BE2C (cell line): ENCODE data around the gene EEF1E1. TPM values are rescaled to one million over a fixed set of nuclear protein-coding genes. Genes with fewer than 3 reads are reported as not detected.

ENCODE experiments used
- DNase-seq: peaks from one replicate; pipeline ENCODE4 v3.0.0-alpha.2; 2020
- H3K27me3 ChIP-seq: fragments of 250-450 bp; sonication (Bioruptor Pico); 2 replicates; pipeline ENCODE4 v1.5.1; 2020; ENCODE audit warnings: mild to moderate bottlenecking
- H3K36me3 ChIP-seq: fragments of 250-450 bp; sonication (Bioruptor Pico); 2 replicates; pipeline ENCODE4 v1.5.1; 2020; ENCODE audit warnings: mild to moderate bottlenecking
- H3K4me1 ChIP-seq: fragments of 250-450 bp; sonication (Bioruptor Pico); 2 replicates; pipeline ENCODE4 v1.5.1; 2020
- H3K4me3 ChIP-seq: 2 replicates; pipeline ENCODE4 v1.5.1; 2011; ENCODE audit warnings: low read depth, low read length
- H3K9me3 ChIP-seq: fragments of 250-450 bp; sonication (Bioruptor Pico); 2 replicates; pipeline ENCODE4 v1.5.1; 2020
- polyA plus RNA-seq: library from polyadenylated mRNA; unstranded; fragments of >200 nt; gene quantifications from one replicate; pipeline ENCODE4 v1.2.1, GENCODE V29; 2012; ENCODE audit warnings: low read depth, missing spikeins; ENCODE audit not compliant: insufficient read length, insufficient read depth
- TF ChIP-seq, protein P1 (sequence below): IDR thresholded peaks from 2 replicates; pipeline ENCODE4 v1.5.1; 2012; ENCODE audit warnings: mild to moderate bottlenecking, low read depth, low read length

The EEF1E1 gene
- 54.0 TPM for polyA plus RNA-seq

DNA sequence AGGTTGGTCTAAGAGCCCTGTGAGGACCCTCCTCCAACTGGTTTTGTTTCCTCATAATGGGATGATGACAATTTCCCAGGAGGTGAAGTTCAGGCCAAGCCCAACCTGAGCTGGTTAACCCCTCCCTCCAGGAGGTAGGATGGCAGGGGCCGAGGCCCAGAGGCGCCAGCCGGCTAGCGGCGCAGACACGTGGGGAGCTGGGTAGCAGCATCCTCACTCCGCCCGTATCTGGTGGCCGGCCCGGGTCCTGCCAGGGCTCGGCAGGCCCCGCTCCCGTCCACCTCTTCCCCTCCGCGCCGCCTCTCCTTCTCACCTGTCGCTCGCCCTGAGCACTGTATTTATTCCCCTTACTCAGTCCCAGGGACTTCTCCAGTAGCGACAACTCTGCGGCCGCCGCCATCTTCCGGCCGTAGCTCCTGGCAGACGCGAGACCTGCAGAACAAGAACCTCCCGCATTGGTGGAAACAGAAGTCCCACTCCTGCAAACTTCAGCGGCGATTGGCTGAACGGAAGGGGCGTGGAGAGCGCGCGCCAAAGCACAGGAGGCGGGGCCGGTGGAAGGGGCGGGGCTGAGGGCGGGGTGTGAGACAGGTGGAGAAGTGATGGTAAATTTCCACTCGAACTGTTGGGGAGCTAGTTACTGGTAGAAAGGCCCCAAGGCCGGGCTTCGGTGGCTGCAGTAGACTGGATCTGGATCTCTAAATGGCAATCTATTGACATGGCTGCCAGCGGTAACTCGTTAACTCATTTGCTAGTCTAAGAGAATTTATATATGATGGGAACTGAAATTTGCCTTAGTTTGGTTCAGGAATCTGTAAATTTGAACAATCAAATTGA is at the start of gene EEF1E1:
EEF1E1 (minus strand) TSS at position 427 of the 837 bp plus-strand sequence; CDS start at position 400, 27 bp downstream.
- no peaks in the 10 kb centered on the region; the same call in 1 of the 2 replicates for H3K27me3 ChIP-seq
- TF ChIP-seq, protein P1, sequence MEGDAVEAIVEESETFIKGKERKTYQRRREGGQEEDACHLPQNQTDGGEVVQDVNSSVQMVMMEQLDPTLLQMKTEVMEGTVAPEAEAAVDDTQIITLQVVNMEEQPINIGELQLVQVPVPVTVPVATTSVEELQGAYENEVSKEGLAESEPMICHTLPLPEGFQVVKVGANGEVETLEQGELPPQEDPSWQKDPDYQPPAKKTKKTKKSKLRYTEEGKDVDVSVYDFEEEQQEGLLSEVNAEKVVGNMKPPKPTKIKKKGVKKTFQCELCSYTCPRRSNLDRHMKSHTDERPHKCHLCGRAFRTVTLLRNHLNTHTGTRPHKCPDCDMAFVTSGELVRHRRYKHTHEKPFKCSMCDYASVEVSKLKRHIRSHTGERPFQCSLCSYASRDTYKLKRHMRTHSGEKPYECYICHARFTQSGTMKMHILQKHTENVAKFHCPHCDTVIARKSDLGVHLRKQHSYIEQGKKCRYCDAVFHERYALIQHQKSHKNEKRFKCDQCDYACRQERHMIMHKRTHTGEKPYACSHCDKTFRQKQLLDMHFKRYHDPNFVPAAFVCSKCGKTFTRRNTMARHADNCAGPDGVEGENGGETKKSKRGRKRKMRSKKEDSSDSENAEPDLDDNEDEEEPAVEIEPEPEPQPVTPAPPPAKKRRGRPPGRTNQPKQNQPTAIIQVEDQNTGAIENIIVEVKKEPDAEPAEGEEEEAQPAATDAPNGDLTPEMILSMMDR, result no peak

DNA sequence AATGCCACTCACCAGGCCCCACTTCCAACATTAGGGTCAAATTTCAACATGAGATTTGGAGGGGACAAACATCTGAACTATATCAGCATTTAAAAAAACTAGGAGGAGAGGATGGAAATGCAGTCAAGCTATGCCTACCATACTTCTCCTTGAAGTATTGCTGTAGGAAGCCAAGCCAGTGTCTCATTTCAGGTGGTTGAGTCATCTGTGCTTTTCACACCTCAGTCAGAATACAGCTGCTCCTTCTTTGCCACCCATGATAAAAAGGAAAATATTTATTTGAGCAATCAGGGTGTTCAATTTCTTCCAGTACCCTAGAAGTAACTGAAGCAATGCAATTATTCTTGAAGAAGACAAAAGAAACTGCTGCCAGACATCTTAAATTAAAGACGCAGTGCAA is 47.0 kb upstream of the EEF1E1 start:
- no peaks in the 10 kb centered on the region for H3K36me3 ChIP-seq
- no peak overlapping the region for H3K4me3 ChIP-seq
- H3K4me1 ChIP-seq, result no peaks in the 10 kb centered on the region
- DNase-seq, result no peak
- no peaks in the 10 kb centered on the region; the same call in 1 of the 2 replicates for H3K9me3 ChIP-seq
- TF ChIP-seq, protein P1, result no peak
- H3K27me3 ChIP-seq, result no peaks in the 10 kb centered on the region

More for the DNA sequence above, at the start of gene EEF1E1:
- H3K4me1 ChIP-seq, result no peaks in the 10 kb centered on the region
- peak within 1 kb of the TSS; percentile 99 for H3K4me3 ChIP-seq
- peak; percentile 96 for DNase-seq
- H3K36me3 ChIP-seq, result peaks cover 18% of the 10 kb centered on the region
- no peaks in the 10 kb centered on the region for H3K9me3 ChIP-seq

DNA sequence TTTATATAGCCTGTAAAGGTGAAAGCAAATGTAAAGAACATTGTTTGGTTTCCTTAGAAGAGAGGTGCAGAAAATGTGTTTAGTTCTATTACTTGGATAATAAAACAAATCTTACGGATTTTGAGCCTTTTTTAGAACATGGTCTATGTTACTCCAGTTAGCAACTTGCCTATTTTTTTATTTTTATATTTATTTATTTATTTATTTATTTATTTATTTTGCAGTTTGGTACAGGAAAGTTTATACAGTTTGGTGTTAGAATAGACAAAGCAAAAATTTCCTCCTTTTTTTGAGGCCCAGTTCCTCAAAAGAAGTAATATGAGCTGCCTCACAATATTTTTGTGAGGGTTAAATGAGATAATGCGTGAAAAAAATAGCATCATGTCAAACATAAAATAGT is 41.6 kb upstream of the EEF1E1 start:
- no peaks in the 10 kb centered on the region for H3K27me3 ChIP-seq
- H3K4me1 ChIP-seq, result no peaks in the 10 kb centered on the region
- no peak for DNase-seq
- TF ChIP-seq, protein P1, result no peak
- H3K36me3 ChIP-seq, result no peaks in the 10 kb centered on the region
- H3K9me3 ChIP-seq, result no peaks in the 10 kb centered on the region; the same call in 1 of the 2 replicates
- no peak overlapping the region for H3K4me3 ChIP-seq

DNA sequence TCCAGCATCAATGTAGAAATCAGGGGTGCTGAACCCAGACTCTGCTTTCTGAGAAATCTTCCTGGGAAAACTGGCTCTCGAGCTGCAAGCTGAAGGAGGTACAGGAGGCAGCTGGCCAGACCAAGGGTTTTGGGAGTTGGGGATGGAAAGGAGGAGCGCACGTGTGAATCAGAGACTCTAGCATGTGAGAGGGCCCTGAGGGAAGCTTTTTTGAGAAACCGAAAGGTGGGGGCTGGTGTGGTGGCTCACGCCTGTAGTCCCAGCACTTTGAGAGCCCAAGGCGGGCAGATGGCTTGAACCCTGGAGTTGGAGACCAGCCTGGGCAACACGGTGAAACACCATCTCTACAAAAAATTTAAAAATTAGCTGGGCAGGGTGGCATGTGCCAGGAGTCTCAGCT is 37.1 kb upstream of the EEF1E1 start:
- Histone ChIP-seq H3K27me3 (no peaks in the 10 kb centered on the region), H3K9me3 (no peaks in the 10 kb centered on the region), H3K4me1 (no peaks in the 10 kb centered on the region), H3K4me3 (no peak overlapping the region), H3K36me3 (no peaks in the 10 kb centered on the region)
- no peak for DNase-seq
- TF ChIP-seq, protein P1, result no peak

DNA sequence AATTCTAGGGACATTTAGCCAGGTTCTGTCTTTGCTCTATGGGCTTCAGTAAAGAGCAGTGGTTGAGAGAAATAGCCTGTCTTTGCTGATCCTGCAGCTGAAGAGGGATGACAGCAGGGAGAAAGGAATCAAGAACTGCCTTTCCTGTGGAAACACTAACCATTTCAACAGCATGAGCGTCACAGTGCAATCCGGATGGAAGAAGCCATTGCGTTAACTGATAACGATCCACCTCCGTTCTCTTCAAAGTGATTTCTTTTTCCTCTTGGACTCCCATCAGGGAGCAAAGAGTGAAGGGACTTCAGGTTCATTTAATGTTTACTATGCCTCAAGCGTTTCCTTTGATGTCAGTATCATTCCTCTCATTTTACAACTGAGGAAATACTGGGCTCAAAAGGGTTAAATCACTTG is 35.2 kb upstream of the EEF1E1 start:
- no peak overlapping the region for H3K4me3 ChIP-seq
- H3K9me3 ChIP-seq, result no peaks in the 10 kb centered on the region
- TF ChIP-seq, protein P1, result no peak

DNA sequence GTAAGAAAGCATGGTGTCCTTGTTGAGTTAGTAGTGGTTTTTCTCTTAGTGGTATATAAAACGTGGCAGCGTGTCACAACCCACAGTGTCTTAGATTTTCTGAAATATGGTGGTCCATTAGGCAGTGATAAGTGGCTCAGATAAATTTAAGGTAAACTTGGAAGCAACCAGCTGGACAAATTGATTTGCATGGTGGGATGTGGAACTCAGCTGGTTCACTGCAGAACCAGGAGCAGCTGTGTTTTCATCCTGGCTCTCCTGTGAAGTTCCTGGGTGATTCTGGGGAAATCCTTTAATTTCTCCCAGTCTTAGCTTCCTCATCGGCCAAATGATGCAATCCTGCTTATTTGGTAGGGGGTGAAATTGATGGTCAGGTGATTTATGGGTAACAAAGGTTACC is 32.9 kb upstream of the EEF1E1 start:
- no peak for DNase-seq
- no peak overlapping the region for H3K4me3 ChIP-seq
- H3K36me3 ChIP-seq, result no peaks in the 10 kb centered on the region
- no peaks in the 10 kb centered on the region for H3K4me1 ChIP-seq
- TF ChIP-seq, protein P1, result no peak
- no peaks in the 10 kb centered on the region for H3K9me3 ChIP-seq
- peaks cover 7% of the 10 kb centered on the region; the same call in 1 of the 2 replicates for H3K27me3 ChIP-seq

More for the DNA sequence above, 35.2 kb upstream of the EEF1E1 start:
- Histone ChIP-seq H3K4me1 (no peaks in the 10 kb centered on the region), H3K27me3 (no peaks in the 10 kb centered on the region), H3K36me3 (no peaks in the 10 kb centered on the region)
- DNase-seq, result no peak
